Upper lobe of left lung (tissue), 4 donors: ENCODE measurements around the gene RPL38.

Experiments
- CTCF ChIP-seq, 6 experiments: fragments of 450-650 bp in 4 of 6; fragments of 200-600 bp in 2 of 6; sonication (generic) in 2 of 6; IDR thresholded peaks; one replicate each; pipeline ENCODE4 v1.5.1; 2016 to 2019; ENCODE audit warnings: antibody characterized with exemption in 6 of 6
- POLR2A ChIP-seq, 4 donors: fragments of 450-650 bp; IDR thresholded peaks; one replicate each; pipeline ENCODE4 v1.5.1; 2016 to 2017; ENCODE audit warnings: antibody characterized with exemption in 4 of 4, mild to moderate bottlenecking in 2 of 4
- POLR2AphosphoS5 ChIP-seq, 2 donors: sonication (generic); formaldehyde crosslinking; IDR thresholded peaks; one replicate each; pipeline ENCODE4 v1.5.1; 2017; ENCODE audit warnings: antibody characterized with exemption in 2 of 2

- no peak for TF ChIP-seq POLR2AphosphoS5 (IDR thresholded peaks at IDR 0.05)
- no peak for TF ChIP-seq CTCF (IDR thresholded peaks at IDR 0.05)
- no peak for TF ChIP-seq POLR2A (IDR thresholded peaks at IDR 0.05)
Measured at GRCh38 chr17:74244548-74244947, 41.1 kb downstream of the RPL38 start.
